A204.1 (cell line): ENCODE data around the gene SLC30A9.

Experiments used
- FAIRE-seq: peaks from 2 replicates; lab custom pipeline; 2012; peaks lifted over from hg19 to GRCh38; lab: Jason Lieb, UNC

SLC30A9 gene

GRCh38 chr4:41990365-41991111, at the start of gene SLC30A9:
Gene SLC30A9, plus strand, starts transcription at chr4:41990530. Its CDS starts 122 bp downstream, at chr4:41990652.
- peak; percentile 91 for FAIRE-seq

GRCh38 chr4:41940834-41941233, 49.5 kb upstream of the SLC30A9 start:
- FAIRE-seq: no peak

GRCh38 chr4:41943506-41943905, 46.8 kb upstream of the SLC30A9 start:
- no peak for FAIRE-seq

- FAIRE-seq: no peak
Observed at GRCh38 chr4:41944089-41944488, 46.2 kb upstream of the SLC30A9 start.

GRCh38 chr4:41949531-41949930, 40.8 kb upstream of the SLC30A9 start:
- no peak for FAIRE-seq

- peak; percentile 11 for FAIRE-seq
Observed at GRCh38 chr4:41957634-41958033, 32.7 kb upstream of the SLC30A9 start.

GRCh38 chr4:41963105-41963504, 27.2 kb upstream of the SLC30A9 start:
- peak; percentile 41 for FAIRE-seq

- FAIRE-seq: no peak
Observed at GRCh38 chr4:41964401-41964800, 25.9 kb upstream of the SLC30A9 start.

- FAIRE-seq: no peak
Observed at GRCh38 chr4:41967392-41967791, 22.9 kb upstream of the SLC30A9 start.

GRCh38 chr4:41969671-41970070, 20.7 kb upstream of the SLC30A9 start:
- no peak for FAIRE-seq

GRCh38 chr4:41975341-41975740, 15.0 kb upstream of the SLC30A9 start:
- no peak for FAIRE-seq

GRCh38 chr4:41976775-41977516, 13.4 kb upstream of the SLC30A9 start:
- no peak for FAIRE-seq

GRCh38 chr4:41977709-41978108, 12.6 kb upstream of the SLC30A9 start:
- FAIRE-seq: no peak

- FAIRE-seq: no peak
Observed at GRCh38 chr4:41981456-41981855, 8.9 kb upstream of the SLC30A9 start, which contains the start of gene DCAF4L1. Gene DCAF4L1, plus strand, starts transcription at chr4:41981756. Its CDS starts 37 bp downstream, at chr4:41981793.

GRCh38 chr4:41982716-41983115, 7.6 kb upstream of the SLC30A9 start:
- FAIRE-seq: no peak

- FAIRE-seq: no peak
Observed at GRCh38 chr4:41985151-41985550, 5.2 kb upstream of the SLC30A9 start.

GRCh38 chr4:41989994-41990364, 351 bp upstream of the SLC30A9 start:
- no peak for FAIRE-seq

GRCh38 chr4:41991916-41992767, 1.8 kb downstream of the SLC30A9 start:
- FAIRE-seq: no peak

- peak; percentile 78 for FAIRE-seq
Observed at GRCh38 chr4:41992967-41993857, 2.9 kb downstream of the SLC30A9 start.

- FAIRE-seq: peak; percentile 14
Observed at GRCh38 chr4:41994461-41994985, 4.2 kb downstream of the SLC30A9 start.

- FAIRE-seq: no peak
Observed at GRCh38 chr4:41998019-41998418, 7.7 kb downstream of the SLC30A9 start.
